Islet of Langerhans (tissue), 1 donor: ENCODE data around the gene IRS2.
"Not testable (repeated sequence)": the region's sequence is repeated elsewhere in the genome, so short reads cannot be mapped to it uniquely, and the experiment has no call there.

Experiments used
- FAIRE-seq: peaks from one replicate; lab custom pipeline; 2011; peaks lifted over from hg19 to GRCh38; lab: Jason Lieb, UNC

The IRS2 gene, protein sequence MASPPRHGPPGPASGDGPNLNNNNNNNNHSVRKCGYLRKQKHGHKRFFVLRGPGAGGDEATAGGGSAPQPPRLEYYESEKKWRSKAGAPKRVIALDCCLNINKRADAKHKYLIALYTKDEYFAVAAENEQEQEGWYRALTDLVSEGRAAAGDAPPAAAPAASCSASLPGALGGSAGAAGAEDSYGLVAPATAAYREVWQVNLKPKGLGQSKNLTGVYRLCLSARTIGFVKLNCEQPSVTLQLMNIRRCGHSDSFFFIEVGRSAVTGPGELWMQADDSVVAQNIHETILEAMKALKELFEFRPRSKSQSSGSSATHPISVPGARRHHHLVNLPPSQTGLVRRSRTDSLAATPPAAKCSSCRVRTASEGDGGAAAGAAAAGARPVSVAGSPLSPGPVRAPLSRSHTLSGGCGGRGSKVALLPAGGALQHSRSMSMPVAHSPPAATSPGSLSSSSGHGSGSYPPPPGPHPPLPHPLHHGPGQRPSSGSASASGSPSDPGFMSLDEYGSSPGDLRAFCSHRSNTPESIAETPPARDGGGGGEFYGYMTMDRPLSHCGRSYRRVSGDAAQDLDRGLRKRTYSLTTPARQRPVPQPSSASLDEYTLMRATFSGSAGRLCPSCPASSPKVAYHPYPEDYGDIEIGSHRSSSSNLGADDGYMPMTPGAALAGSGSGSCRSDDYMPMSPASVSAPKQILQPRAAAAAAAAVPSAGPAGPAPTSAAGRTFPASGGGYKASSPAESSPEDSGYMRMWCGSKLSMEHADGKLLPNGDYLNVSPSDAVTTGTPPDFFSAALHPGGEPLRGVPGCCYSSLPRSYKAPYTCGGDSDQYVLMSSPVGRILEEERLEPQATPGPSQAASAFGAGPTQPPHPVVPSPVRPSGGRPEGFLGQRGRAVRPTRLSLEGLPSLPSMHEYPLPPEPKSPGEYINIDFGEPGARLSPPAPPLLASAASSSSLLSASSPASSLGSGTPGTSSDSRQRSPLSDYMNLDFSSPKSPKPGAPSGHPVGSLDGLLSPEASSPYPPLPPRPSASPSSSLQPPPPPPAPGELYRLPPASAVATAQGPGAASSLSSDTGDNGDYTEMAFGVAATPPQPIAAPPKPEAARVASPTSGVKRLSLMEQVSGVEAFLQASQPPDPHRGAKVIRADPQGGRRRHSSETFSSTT (N-terminal part only)

DNA sequence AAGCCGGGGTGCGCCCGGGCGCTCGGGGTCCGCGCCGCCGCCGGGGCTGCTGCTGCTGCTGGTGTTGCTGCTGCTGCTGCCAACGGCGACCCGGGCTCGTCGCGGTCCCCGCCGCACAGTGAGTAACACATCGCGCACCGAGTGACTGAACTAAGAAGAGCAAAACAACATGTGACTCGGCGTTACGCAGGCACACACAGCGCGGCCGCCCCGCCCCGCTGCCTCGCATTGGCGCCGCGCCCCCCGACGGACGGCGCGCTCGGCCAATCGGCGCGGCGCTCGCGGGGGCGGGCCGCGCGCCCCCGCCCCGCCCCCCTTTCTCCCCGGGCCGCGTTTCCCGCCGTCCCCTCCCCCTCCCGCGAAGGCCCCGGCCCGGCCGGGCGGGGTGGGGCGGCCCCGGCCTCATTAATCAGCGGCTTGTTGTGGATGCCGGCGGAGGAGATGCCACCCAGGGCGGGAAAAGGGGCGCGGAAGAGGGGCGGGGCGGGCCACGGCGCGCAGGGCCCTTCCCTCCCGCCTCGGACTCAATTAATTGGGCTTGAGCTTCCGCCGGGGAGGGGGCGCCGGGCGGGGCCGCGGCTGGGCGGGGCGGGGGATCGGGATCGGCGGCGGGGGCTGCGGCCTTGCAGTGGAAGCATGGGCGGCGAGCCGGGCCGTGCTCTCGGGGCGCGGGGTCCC is at the start of gene IRS2:
TSS of gene IRS2 (minus strand) at position 127 of the 678 bp plus-strand sequence. CDS start 530 bp downstream, outside the sequence.
- no peak for FAIRE-seq

DNA sequence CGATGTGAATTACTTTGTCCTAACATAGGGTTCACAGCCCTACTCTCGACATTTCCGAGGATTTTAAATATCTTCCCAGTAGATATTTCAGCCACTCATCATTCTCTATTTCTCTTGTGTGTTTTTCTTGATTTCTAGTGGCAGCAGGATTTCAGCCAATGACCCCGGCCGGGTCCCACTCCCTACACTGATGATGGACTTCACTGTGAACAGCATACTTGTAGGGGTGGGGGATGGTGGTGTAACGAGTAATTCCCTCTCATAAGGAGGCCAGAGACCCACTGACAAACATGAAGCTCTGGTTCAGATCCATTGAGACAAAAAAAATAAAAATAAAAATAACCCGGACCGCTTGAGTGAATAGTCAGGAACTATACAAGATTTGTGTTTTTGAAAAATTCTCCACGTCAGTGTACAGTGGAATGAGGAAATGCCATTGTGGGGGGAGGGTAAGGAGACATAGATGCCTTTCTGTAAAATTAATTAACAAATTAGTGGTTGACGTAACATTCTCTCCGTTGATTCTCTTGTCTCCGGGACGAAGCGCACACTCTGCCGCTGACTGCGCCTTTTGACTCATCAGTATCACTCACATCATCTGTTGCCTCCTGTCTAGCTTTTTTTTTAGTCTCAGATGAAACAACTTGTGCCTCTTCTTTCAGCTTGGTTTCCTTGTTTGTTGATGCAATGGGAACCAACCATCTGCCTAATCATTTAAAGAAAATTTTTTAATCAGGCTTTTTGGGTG is 48.8 kb upstream of the IRS2 start:
- no peak for FAIRE-seq

DNA sequence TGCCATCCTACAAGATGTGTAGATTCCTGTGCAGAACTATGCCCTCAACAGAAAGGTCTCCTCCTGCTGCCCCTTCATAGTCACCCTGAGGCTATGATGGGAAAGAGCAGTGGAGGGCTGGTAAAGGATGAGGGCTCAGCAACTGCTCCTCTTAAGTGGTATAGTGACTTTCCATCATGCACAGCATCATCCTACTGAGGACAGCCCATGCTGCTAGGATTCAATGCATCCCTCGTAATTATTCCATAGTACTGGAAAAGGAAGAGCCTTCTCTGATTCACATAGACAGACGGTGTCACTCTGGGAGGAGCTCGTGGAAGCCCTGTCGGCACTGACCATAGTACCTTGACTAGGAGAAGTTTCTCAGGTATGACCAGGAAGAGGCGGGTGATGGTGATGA is 47.6 kb upstream of the IRS2 start:
- FAIRE-seq = no peak

DNA sequence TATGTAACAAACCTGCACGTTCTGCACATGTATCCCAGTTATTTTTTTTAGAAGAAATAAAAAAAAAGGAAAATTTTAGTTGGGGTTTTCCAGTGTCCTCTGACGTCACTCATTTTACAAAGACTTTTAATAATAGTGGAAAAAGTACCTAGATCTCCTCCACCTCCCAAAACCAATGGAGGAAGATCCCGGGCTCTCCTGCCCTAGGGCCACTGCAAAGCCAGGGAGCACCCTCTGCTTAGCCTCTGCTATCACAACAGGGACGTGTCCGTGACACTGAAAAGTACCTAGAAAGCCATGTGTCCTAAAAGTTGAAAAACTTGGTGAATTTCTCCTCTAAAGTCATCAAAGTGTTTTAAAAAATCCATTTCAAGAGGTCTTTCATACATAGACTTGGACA is 46.7 kb upstream of the IRS2 start:
- no peak for FAIRE-seq

DNA sequence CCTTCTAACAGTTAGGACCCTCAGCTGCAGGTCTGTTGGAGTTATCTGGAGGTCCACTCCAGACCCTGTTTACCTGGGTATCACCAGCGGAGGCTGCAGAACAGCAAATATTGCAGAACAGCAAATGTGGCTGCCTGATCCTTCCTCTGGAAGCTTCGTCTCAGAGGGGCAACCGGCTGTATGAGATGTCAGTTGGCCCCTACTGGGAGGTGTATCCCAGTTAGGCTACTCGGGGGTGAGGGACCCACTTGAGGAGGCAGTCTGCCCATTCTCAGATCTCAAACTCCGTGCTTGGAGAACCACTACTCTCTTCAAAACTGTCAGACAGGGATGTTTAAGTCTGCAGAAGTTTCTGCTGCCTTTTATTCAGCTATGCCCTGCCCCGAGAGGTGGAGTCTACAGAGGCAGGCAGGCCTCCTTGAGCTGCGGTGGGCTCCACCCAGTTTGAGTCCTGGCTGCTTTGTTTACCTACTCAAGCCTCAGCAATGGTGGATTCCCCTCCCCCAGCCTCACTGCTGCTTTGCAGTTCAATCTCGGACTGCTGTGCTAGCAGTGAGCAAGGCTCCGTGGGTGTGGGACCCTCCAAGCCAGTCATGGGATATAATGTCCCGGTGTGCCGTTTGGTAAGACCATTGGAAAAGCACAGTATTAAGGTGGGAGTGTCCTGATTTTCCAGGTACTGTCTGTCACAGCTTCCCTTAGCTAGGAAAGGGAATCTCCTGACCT is 42.4 kb upstream of the IRS2 start:
- not testable (repeated sequence) for FAIRE-seq

DNA sequence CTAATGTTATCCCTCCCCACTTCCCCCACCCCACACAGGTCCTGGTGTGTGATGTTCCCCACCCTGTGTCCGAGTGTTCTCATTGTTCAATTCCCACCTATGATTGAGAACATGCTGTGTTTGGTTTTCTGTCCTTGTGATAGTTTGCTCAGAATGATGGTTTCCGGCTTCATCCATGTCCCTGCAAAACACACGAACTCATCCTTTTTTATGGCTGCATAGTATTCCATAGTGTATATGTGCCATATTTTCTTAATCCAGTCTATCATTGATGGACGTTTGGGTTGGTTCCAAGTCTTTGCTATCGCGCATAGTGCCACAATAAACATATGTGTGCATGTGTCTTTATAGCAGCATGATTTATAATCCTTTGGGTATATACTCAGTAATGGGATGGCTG is 36.8 kb upstream of the IRS2 start:
- not testable (repeated sequence) for FAIRE-seq

DNA sequence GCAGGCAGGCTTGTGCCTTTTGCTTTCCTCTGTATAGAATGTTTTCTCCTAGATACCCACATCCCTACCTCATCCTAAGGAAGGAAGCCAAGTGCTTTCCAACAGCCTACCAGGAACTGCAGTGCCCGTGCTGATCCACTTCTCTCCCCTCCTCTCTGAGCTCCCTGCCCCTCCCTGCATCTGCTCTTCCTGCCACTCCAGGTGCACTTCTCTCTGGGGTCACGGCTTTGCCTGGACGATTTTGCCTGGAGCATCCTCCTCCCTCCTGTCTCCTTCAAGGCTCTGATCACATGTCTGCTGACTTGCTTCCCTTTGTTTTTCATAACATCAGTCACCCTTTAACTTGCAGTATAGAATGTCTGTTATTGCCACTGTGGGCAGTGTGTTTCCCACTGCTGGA is 34.7 kb upstream of the IRS2 start:
- FAIRE-seq = no peak

DNA sequence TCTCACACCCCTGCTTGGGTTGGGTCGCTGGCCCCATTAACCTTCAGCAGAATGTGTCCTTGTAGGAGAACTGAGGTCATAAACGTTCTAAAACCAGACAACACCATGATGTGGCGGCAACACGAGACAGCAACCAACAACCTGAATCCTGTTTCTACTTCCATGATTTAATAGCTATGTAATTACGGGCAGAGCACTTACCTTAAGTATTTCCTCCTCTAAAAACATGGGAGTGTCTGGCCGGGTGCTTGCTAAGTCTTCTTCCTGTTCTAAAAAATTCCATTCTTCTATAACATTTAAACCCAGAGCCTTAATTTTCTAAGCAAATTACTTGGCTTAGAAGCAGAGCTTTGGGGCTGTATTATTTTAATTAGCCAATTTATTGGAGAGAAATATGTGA is 33.5 kb upstream of the IRS2 start:
- FAIRE-seq = no peak

DNA sequence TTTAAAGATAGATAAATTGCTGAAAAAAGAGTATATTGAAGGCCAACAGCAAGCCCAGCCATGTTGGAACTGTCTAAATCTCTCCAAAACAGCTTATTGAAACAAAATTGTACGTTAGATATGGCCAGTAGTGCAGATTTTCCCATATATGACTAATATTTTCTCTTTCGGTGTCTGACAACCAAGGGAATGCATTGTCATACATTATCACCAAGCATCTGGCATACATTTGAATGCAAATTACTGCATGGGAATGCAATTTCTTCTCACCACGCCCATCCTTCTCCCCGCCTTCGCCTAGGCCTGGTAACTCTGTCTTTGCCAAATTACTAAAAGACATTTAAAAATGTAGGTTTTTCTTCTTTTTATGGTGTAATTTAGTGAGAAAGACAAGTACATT is 32.5 kb upstream of the IRS2 start:
- FAIRE-seq = no peak

DNA sequence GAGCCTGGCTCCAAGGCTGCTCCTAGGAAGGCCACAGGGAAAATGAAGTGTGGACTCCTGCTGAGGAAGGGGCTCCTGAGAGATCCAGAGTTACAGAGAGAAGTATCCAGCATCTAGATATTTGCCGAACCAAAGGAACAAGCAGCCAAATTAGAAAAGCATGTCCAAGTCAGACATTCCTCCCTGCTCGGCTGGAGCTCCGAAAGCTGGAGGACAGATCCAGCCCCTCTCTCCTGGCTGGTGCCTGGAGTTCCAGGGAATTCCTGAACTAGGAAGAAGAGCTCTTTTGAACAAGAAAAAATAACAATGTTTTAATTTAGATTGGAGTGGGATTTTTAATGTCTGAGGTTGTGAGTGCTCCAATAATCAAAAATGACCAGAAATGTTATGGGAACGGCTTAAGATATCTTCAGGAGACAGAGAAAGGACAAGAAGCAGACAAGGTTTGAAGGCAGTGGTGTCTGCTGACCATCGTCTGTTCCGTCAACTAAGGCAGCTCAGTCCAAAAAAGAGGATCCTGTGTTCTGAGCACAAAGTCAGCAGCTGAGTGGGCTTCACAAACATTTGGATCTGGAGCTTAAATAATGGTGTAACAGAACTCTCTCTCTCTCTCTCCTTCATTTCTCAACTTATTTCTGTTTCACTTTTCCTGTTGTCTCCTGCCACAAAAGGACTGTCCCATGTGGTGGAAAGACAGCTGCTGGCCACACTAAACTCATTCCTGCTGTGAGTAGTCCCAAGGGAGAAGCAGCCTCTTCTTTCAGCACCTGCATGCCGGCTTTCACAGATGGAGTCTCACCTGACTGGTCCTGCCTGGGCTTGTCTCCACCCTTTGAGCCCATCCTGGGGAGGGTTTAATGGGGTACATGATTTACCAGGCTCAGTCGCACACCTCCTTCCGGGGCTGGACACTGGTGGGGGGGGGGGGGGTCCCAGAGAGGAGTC is 31.5 kb upstream of the IRS2 start:
- FAIRE-seq = no peak

DNA sequence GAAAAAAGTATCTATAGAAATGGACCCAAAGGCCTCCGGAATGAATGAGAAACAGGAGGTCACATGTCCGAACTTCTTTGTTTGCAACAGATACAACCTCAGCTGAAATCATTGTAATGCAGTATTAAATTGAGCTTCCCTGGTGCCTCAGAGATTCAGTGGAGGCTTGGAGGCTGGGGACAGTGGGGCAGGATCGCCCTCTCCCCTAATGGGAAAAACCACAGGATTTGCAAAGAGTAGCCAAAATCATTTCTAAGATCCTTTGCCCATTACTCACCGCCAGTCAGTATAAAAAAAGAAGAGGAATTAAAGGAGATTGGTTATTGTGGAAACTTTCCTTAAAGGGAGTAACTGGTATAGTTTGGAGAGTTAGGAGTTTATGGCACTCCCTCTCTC is 30.4 kb upstream of the IRS2 start:
- no peak for FAIRE-seq

DNA sequence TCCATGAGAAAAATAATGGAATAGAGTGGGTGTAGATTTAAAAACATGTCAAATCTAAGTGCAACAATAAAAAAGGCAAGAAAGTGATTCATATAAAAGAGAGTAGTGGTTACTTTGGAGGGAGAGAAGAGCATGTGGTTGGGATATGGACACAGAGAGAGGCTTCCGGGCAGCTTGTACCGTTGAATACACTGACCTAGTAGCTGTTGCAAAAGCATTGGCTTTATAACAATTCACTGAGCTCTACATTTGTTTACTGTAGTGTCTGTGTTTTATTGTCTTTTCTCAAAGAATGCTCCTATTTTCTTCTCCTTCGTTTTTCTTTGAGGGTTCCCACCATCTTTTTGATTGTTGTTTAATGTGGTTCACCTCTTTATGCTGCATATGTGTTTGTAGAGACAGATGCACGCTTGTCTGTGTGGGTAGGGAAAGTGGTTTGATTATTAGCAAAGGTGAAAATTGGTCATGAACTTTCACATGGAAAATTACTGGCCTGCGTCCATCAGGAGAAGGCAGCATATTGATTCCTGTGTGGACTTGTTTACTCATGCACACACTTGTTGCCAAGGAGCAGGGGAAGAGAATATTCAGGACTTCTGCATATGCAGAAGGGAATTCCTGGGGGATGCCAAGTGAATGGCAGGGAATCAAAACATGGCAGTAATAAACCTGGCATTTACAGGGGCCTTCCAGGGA is 29.9 kb upstream of the IRS2 start:
- FAIRE-seq = peak; percentile 33

DNA sequence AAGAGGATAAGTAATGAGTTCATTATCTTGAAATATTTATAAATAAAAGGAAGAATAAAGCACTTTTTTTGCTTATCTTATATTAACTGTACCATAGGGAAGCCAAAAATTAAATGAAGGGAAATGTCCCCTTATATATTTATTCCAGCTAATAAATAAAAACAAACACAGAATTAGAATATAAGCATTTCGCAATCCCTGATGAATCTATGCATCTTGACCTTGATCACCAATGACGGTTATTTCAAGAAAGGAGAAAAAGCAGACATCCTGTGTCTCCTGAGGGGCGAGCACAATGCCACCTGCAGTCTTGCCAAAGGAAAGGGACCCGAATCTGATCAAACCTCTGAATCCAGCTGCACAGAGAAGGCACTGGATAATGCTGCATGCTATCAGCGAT is 29.3 kb upstream of the IRS2 start:
- FAIRE-seq = no peak

DNA sequence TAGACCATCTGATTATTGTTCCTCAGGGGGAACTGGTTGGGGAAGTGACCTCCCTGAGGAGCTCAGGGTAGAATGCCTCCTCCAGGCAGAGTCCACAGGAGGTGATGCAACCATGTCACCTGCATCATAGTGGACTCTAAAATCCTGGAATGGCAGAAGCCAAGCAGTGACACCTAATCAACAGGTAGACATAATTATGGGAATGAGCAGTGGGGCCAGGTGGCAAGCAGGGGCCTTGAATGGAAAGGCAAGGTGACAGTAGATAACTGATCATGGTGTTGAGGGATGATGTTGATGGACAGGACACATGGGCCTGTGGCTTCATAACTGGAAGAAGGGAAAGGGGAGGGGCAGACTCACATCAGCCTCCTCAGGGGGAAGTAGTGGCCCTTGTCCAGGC is 27.3 kb upstream of the IRS2 start:
- no peak for FAIRE-seq

DNA sequence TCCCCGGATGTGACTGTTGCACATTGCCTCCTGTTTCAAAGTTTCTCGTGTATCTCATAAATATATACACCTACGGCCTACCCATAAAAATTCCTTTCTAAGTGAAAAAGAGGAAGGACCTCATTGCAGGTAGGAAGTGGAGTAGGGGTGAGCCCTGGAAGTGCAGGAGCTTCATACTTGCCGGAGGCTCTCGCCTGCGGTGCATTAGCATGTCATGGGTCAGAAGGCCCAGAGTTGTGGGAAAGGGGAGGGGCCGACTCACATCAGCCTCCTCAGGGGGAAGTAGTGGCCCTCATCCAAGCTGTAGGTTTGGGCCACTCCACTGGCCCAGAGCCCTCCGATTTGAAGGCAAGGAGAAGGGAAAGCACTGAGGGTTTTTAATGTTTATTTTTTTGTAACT is 26.0 kb upstream of the IRS2 start:
- no peak for FAIRE-seq

DNA sequence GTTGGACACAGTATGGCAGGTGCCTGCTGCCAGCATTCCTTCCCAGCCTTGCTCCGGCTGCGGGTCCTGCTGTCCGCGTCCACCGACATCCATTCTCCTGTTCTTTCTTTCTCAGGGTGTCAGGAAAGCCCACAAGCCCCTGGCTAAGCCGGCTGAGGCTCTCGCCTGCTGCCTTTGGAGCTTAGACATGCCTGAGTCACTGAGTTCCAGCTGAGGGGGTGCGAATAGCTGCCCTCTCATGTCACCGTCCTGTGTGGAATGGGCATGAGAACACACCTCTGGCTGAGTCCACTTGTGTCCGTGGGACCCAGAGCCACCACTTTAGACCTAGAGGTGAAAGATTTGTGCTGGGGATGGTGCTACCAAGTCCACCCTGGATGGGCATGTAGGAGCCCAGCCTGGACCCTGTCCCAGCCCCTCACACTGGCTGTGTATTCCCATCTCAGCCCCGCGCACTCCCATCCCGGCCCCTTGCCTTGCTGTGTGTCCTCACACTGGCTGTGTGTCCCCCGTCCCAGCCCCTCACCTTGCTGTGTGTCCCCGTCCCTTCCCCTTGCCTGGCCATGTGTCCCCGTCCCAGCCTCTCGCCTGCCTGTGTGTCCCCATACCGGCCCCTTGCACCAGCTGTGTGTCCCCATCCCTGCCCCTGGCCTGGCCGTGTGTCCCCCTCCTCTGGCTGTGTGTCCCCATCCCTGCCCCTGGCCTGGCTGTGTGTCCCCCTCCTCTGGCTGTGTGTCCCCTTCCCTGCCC is 24.6 kb upstream of the IRS2 start:
- no peak for FAIRE-seq

DNA sequence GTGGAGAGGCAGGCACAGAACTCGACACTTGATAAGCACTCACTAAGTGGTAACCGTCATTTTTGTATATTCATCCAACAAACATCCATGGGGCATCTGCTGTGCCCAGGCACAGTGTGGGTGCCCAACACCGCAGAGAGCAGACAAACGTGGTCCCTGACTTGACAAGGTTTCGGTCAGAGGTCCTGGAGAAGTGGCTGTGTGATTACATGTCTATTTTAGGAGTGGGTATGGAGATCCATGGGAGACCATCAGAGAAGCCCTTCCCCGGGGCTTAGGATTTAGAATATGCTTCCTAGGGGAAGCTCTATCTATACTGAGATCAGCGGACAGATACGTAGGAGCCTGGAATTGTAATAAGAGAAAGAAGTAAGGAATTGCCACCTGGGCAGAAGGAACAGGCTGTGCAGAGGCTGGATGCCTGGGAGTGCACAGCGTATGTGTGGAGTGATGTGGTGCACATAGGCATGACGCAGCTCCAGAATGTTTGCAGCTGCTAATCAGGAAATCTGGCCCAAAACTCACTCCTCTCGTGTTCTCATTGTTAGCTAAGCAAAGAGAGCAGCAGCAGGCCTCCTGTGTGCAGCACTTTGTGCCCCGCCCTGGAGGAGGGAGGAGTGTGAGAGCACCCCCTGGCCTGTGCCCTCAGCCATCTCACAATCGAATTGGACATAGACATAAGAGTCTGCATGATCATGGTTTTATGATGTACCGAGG is 23.0 kb upstream of the IRS2 start:
- no peak for FAIRE-seq

DNA sequence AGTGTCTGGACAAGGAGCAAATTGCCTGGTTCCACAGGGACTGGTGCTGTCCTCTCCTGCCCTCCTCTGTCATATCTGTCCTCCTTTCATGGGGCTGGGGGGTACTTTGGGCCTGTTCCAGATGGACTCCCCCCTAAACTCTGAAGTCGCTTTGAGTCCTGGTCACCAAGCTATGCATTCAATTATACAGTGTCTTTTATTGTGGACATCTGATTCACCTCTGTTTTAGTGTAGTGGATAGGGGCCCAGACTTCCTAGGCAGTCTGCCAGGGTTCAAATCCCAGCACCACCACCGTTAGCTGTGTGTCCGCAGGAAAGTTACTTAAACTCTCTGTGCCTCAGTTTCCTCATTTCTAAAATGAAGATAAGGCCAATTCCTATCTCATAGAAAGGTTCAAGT is 21.0 kb upstream of the IRS2 start:
- FAIRE-seq = no peak
